ENCODE measurements around the gene VPS13D. TPM values are rescaled to one million over a fixed set of nuclear protein-coding genes. Genes with fewer than 3 reads are reported as not detected.

The VPS13D gene
- total and polyA plus RNA-seq, 2 of the 4 experiments (the other 2 are of a cell fraction) = 9.0 to 16.3 TPM

GRCh38 chr1:12542616-12543592, 313.1 kb downstream of the VPS13D start:
- H3K79me1 ChIP-seq (ENCODE audit: low read depth in 1 of 2, low read length in 2 of 2) = no peaks in the 10 kb centered on the region
- ChIA-PET CTCF (no interaction called here), POLR2A (ENCODE audit: unreplicated experiment) (no interaction called here)
- no peaks in the 10 kb centered on the region for H3K36me3 ChIP-seq (ENCODE audit: control insufficient read depth, insufficient read depth, low read length)
- peaks cover 6% of the 10 kb centered on the region; the same call in 1 of the 2 replicates for H3K9me1 ChIP-seq (ENCODE audit: insufficient read depth, low read length)
- peaks cover 7% of the 10 kb centered on the region; the same call in 1 of the 2 replicates for H3K27me3 ChIP-seq (ENCODE audit: control insufficient read depth, insufficient read depth, low read length)
- H3K4me1 ChIP-seq (ENCODE audit: control insufficient read depth, insufficient read depth, low read length) = peaks cover 23% of the 10 kb centered on the region
- peak overlapping the region in 1 of 2 experiments; percentile 56; a peak in 1 of 4 replicates for H4K8ac ChIP-seq (ENCODE audit: low read depth in 2 of 2, low read length in 2 of 2)
- H4K5ac ChIP-seq (ENCODE audit: low read depth, low read length) = 0 out of 2 replicates have a peak overlapping the region, but pooled peaks have one; percentile 35
- WGBS, 2 experiments (ENCODE audit: extremely low coverage in 2 of 2, insufficient read length in 1 of 2) = no CpG with 5 or more reads among the region's 9 CpGs
- intact Hi-C loops (cut with micrococcal nuclease) = loop anchor here (5.0 kb wide), 1 partner anchor 61 kb away; no protein-coding TSS in a partner anchor
- 0 out of 2 replicates have a peak overlapping the region, but pooled peaks have one; percentile 35 for H2AK5ac ChIP-seq (ENCODE audit: low read depth, low read length)
- H2BK120ac ChIP-seq (ENCODE audit: low read depth, low read length) = peak overlapping the region; percentile 72
- H3K23ac ChIP-seq (ENCODE audit: low read depth, low read length) = no peak overlapping the region
- ATAC-seq (ENCODE audit: low read depth) = no peak
- no peak overlapping the region for H3K4me3 ChIP-seq (ENCODE audit: insufficient read depth, low read depth, low read length)
- peak overlapping the region; percentile 22; the same call in 1 of the 2 replicates for H3K14ac ChIP-seq (replicated peaks; ENCODE audit: low read depth, low read length)
- H3K18ac ChIP-seq (ENCODE audit: low read depth, low read length) = peak overlapping the region; percentile 34
- no TSS peak for BruUV-seq (replicated peaks)
- no peaks in the 10 kb centered on the region for H3K9me3 ChIP-seq (ENCODE audit: control insufficient read depth, insufficient read depth, low read length)
- no peak overlapping the region for H2AFZ ChIP-seq (replicated peaks; ENCODE audit: low read length, poor library complexity)
- no peak overlapping the region for H2AK9ac ChIP-seq (replicated peaks; ENCODE audit: low read depth, low read length, poor library complexity)
- in situ Hi-C loops (cut with MboI; ENCODE audit: low sequenced_read_pairs) = no loop called here
- no peak overlapping the region for H3K9ac ChIP-seq (ENCODE audit: low read depth, low read length)
- peak; percentile 31 for DNase-seq
- no peak overlapping the region for H3K56ac ChIP-seq (ENCODE audit: extremely low read depth, insufficient read depth, low read length)
- H4K20me1 ChIP-seq (ENCODE audit: insufficient read depth, low read length) = no peaks in the 10 kb centered on the region
- peak overlapping the region; percentile 27 for H2BK5ac ChIP-seq (ENCODE audit: low read depth, low read length, poor library complexity, severe bottlenecking)
- H4K91ac ChIP-seq (ENCODE audit: insufficient read depth, low read depth, low read length) = peak overlapping the region; percentile 59; the same call in 1 of the 2 replicates
- H3K27ac ChIP-seq (ENCODE audit: insufficient read depth, low read length) = peak overlapping the region; percentile 22; the same call in 1 of the 2 replicates
- peak overlapping the region; percentile 55; the same call in 1 of the 3 replicates for H2BK15ac ChIP-seq (ENCODE audit: low read depth, low read length)
- TF ChIP-seq BHLHE40 (IDR thresholded peaks at IDR 0.05; ENCODE audit: low read depth, low read length) = no peak
- TF ChIP-seq MXI1 (IDR thresholded peaks at IDR 0.05; ENCODE audit: borderline replicate concordance, low read depth, low read length) = no peak
- no peak for TF ChIP-seq NFE2L2 (IDR thresholded peaks at IDR 0.05; ENCODE audit: low read depth, low read length)
- TF ChIP-seq SMC3 (IDR thresholded peaks at IDR 0.05; ENCODE audit: low read depth, low read length) = no peak
- TF ChIP-seq CEBPB (IDR thresholded peaks at IDR 0.05; ENCODE audit: low read depth, low read length) = no peak
- TF ChIP-seq POLR2A (IDR thresholded peaks at IDR 0.05; ENCODE audit: low read depth, low read length) = no peak
- TF ChIP-seq FOS (IDR thresholded peaks at IDR 0.05; ENCODE audit: low read depth, low read length) = no peak
- TF ChIP-seq ELK1 (IDR thresholded peaks at IDR 0.05; ENCODE audit: borderline replicate concordance, low read depth, low read length) = no peak
- TF ChIP-seq RAD21 (IDR thresholded peaks at IDR 0.05; ENCODE audit: low read length) = no peak
- no peak for TF ChIP-seq MAFK (IDR thresholded peaks at IDR 0.05; ENCODE audit: low read depth, low read length)
- H3K4me2 ChIP-seq (ENCODE audit: low read depth, low read length) = no peak overlapping the region
- dilution Hi-C loops (cut with HindIII; ENCODE audit: low sequenced_read_pairs, unreplicated experiment) = no loop called here
- peak overlapping the region; percentile 40 for H3K4ac ChIP-seq (ENCODE audit: low read depth, low read length)
- peak overlapping the region; percentile 39; the same call in 1 of the 2 replicates for H2BK20ac ChIP-seq (ENCODE audit: low read depth, low read length)
